Embryonic facial prominence (tissue), 1 donor: ENCODE data around the gene TMEM140.
"Not testable (repeated sequence)": the region's sequence is repeated elsewhere in the genome, so short reads cannot be mapped to it uniquely, and the experiment has no call there.

Experiments used
- DNase-seq: peaks from one replicate; pipeline ENCODE4 v3.0.0-alpha.2; 2016; ENCODE audit errors: extremely low spot score

Gene TMEM140

GRCh38 chr7:135158874-135159273 is 11.0 kb downstream of the TMEM140 start:
- DNase-seq, result no peak

GRCh38 chr7:135159359-135160085 is 11.7 kb downstream of the TMEM140 start:
- DNase-seq, result no peak

- no peak for DNase-seq
These were observed 12.4 kb downstream of the TMEM140 start for GRCh38 chr7:135160098-135160857.

DNA sequence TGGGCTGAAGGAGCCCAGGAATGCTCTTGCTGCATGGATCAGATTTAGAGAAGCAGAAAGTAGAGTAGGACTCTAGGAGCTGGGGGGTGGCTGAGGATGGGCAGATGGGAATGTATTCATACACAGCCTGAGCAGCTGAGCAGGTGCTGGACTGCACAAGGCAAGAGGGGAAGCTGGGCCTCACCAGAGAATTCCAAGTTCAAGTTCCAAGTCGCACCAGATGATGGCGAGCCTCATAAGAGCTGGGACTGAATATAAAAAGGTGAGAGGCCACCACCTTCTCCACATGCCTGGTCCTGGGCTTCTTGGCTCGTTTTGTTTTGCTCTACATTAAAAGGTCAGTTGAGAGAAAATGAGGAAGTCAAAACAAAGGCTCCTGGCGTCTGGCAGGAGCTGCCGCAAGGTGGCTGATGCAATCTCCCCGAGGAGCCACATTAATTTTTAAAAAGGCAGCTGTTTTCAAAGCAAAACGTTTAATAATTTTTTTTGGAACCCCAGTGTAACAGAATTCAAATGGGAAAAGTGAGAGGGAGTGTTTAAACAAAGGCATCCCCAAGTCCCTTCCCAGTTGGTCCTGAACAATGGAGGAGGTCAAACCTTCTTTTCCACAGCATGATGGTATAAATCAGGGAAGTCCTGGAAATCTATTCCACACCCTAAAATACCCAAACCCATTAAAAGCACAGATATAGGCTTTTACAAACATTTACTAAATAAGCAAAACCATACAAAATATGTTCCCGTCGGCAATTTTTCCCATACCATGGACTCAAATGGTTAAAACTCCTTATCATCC is 13.2 kb downstream of the TMEM140 start:
- DNase-seq, result no peak

DNA sequence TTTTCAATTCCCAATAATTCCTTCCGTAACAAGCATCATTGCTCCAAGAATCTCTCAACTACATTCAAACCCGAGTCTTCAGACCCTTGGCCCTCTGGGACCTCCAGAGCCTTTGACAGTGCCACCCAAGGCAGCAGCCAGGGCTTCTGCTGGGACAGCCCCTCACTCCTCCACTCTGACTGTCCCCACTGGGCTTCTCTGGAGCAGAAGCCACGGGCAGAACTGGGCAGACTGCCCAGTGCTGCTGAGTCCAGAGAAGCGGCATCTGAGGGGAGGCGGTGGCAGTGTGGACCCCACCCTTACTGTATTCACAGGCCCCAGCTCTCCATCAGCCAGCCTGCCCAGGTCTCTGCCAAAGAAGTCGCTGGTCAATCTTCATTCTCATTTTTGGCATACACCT is 13.8 kb downstream of the TMEM140 start:
- no peak for DNase-seq

- DNase-seq, result no peak
These were observed 14.6 kb downstream of the TMEM140 start for GRCh38 chr7:135162382-135163001.

DNA sequence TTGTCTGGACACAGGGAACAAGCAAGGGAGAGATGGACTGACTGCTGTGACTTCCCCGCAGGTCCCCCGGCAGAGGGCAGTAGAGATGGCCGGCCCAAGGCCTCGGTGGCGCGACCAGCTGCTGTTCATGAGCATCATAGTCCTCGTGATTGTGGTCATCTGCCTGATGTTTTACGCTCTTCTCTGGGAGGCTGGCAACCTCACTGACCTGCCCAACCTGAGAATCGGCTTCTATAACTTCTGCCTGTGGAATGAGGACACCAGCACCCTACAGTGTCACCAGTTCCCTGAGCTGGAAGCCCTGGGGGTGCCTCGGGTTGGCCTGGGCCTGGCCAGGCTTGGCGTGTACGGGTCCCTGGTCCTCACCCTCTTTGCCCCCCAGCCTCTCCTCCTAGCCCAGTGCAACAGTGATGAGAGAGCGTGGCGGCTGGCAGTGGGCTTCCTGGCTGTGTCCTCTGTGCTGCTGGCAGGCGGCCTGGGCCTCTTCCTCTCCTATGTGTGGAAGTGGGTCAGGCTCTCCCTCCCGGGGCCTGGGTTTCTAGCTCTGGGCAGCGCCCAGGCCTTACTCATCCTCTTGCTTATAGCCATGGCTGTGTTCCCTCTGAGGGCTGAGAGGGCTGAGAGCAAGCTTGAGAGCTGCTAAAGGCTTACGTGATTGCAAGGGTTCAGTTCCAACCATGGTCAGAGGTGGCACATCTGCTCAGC is 16.6 kb downstream of the TMEM140 start:
- no peak for DNase-seq

- no peak for DNase-seq
These were observed 18.0 kb downstream of the TMEM140 start for GRCh38 chr7:135165862-135166261.

DNA sequence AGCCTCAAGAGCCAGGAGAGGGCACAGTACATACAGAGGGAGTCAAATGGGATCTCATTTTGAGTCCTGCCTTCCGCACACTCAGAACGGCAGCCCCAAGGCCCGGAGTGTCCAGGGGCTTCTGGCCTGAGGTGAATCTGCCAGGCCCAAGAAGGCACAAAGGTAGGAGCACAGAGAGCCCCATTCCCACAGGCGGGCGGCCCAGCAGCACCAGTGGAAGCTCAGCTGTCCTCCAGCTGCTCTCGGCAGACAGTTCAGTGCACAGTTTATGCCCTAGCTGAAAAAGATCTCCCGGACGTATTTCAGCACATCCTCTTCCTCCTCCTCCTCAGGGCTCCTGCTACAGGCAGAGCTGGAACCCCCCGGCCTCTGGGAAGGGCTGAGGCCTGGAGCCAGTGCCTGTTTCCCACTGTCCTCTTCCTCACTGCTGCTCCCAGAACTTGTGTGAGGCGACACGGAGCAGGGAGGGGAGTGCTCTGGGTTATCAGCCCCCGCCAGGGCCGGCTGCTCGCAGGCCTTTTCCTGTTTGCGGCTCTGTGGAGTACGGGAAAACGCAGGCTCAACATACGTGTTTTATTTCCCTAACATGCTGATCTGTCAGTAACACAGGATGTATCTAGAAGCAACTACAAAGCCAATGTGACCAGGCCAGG is 18.6 kb downstream of the TMEM140 start:
- no peak for DNase-seq

DNA sequence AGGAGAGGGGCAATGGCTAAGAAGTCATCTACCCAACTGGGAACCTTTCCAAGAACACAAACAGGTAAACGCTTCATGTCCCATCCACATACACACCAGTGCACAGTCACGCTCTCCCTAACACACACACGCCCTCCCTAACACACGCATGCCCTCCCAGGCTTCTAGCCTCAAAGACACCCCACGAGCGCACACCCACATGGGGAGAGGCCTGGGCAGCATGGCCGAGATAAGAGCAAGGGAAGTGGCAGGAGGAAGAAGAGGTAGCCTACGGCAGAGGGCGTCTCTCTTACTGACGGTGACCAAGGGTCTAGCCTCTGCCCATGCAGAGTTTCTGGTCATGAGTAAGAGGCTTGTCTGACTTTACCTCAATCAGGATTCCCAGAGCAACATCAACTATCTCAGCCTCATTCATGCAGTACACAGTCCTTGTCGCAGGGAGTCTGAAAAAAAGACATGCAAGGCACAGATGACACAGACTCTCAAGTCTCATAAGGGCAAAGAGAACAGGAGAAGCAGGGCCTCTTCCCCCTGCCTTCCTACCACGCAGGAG is 19.6 kb downstream of the TMEM140 start:
- DNase-seq, result no peak

DNA sequence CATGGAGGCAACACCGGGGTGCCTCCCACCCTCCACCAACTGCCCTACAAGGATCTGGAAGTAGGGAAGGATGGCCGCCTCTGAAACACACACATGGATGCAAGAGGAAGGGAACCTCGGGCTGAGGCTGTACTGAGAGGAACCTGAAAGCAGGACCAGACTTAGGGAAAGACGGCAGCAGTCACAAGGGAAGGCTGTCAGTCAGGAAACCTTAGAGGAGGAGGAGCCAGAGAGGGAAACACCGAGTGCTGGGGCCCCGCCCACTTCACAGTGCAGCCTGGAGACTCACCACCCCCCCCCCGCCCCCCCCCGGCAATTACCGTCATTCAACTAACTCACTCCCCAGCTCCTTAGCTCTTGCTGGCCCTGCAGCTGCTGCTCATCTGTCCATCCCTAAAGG is 20.1 kb downstream of the TMEM140 start:
- DNase-seq, result no peak

DNA sequence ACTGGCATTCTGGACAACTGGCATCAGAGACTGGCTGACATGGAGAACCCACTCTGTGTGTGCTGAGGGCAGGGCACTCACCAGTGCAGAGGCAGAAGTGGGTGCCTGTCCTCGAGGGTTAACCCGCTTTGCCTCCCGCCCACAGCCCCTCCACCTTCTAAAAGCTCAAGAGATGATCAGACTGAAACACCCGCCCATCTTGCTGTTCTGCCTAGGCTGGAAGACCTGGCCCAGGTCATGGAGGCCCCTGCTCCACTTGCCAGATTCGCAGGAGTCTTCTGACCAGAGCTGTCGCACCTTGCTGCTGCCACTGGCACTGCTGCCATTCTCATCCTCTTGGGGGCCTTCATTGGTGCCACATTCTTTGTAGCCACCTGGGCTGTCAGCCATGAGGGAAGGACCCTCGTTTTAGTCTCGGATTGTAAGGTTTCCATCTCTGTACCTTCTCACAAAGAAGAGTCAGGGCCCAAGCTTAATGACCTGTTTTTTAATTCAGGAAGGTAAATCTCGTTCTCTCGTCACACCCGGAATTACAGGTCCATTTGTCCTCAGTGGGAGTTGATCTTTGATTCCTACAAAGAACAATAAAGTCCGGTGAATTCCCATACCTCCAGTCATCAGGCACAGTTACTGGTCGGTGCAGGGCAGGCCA is 20.7 kb downstream of the TMEM140 start:
- DNase-seq, result no peak

GRCh38 chr7:135169141-135169963 is 21.5 kb downstream of the TMEM140 start:
- DNase-seq, result no peak

- DNase-seq, result no peak
These were observed 22.0 kb downstream of the TMEM140 start for GRCh38 chr7:135169964-135170273.

DNA sequence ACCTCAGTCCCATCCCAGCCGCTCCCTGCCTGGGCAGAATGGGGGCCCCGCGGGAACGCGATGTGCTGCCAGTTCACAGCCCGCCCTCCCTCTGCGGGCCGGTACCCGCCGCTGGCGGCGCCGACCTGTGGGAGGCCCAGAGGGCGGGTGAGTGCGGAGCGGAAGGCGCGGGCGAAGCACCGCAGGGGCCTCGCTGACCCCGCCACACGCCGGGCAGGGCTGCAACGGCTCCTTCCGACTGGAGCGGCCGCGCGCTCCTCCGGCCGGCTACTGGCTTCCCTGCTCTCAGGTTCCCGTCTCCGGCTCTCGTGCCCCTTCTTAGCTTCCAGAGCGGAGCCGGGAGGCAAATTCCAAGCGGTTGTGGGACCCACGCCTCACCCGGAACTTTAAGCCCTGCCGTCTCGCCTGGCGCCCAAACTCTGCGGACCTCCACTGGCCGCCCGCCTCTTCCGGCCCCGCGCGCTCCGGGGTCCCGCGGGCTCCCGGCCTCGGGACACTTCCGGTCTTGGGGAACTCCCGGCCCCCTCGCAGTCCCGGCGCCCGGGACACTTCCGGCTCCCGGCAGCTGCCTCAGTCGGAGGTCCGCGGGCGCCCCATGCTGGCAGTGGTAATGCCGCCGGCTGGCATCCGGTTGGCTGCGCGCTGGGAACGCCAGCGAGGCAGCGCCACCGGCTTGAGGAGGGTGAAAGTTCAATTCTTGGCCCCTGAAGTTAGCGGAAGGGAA is 22.6 kb downstream of the TMEM140 start, which contains the start of gene CYREN:
CYREN (minus strand) TSS at position 434 of the 724 bp plus-strand sequence. CDS start 1,785 bp downstream, outside the sequence.
- peak; percentile 57 for DNase-seq

DNA sequence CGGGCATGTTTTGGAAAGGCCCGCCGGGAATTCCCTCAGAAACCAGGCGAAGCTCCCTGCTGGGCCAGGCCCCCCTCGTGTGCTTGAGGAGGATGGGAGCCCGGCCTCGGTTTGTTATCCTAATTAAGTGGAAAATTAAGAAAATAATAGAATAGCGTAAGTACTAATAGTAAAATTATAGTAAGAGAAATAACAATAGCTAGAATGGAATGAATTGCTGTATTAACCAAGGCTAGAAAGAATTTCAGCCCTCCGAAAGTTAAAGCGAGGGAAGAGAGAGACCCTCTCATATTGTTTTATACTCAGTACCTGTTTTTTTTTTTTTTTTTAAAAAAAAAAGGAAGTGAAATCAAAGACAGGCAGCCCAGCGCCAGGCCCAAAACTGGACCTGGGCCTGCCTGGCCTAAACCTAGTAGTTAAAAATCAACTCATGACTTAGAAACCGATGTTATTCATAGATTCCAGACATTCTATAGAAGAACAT is 23.2 kb downstream of the TMEM140 start:
- DNase-seq, result not testable (repeated sequence)

- DNase-seq, result not testable (repeated sequence)
These were observed 23.9 kb downstream of the TMEM140 start for GRCh38 chr7:135171581-135172291.

DNA sequence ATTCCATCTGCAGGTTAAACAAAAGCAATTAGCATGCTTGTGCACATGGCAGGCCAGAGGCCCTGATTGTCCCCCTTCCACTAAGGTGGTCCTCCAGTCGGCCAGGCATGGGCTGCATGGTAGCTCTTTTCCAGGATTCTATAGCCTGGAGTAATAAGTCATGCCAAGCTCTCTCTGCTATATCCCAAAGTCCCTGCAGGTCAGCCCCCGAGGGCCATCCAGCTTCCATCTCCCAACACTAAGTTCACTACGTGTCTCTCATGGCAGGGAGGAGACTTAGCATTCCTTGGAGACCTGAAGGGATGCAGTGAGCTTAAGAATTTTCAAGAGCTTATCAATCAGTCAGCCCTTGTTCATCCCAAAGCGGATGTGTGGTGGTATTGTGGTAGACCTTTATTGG is 26.0 kb downstream of the TMEM140 start:
- DNase-seq, result not testable (repeated sequence)
